OCI-LY7 (cell line): ENCODE data around the gene YBX1.
"Not testable (repeated sequence)": the region's sequence is repeated elsewhere in the genome, so short reads cannot be mapped to it uniquely, and the experiment has no call there.

ENCODE experiments used
- CTCF ChIP-seq: fragments of 200-600 bp; sonication (generic); conservative IDR thresholded peaks from 2 replicates; pipeline ENCODE4 v1.5.1; 2014; ENCODE audit warnings: mild to moderate bottlenecking, antibody characterized with exemption, low read length, moderate library complexity, mixed read lengths
- EZH2phosphoT487 ChIP-seq: fragments of 200-600 bp; sonication (generic); IDR thresholded peaks from 2 replicates; pipeline ENCODE4 v1.6.1; 2018; ENCODE audit warnings: low read depth, borderline replicate concordance, mild to moderate bottlenecking, mixed run types, antibody characterized with exemption, low read length, moderate library complexity, mixed read lengths

DNA sequence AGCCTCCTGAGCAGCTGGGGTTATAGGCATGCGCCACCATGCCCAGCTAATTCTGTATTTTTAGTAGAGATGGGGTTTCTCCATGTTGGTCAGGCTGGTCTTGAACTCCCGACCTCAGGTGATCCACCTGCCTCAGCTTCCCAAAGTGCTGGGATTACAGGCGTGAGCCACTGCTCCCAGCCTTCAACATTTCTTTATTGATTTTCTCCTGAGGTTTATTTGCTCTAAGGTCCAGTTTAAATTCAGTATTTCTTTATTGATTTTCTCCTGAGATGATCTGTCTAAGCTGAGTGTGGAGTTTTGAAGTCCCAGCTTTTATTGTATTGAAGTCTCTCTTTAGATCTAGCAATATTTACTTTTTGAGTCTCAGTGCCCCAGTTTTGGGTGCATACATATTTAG, 30.6 kb downstream of the YBX1 start:
- not testable (repeated sequence) for TF ChIP-seq CTCF, EZH2phosphoT487
